ENCODE measurements around the gene REP15. TPM values are rescaled to one million over a fixed set of nuclear protein-coding genes. Genes with fewer than 3 reads are reported as not detected.
A peak's percentile ranks its signal among the peaks of the same experiment; 100 is the strongest.

Gene REP15
- total RNA-seq, 2 experiments from 2014 or later: 0.42 TPM; not detected in 1

- ChIA-PET CTCF (interaction anchor here (0.7 to 1.2 kb wide), 9 partner anchors 17 to 400 kb away, joined by 3 to 4 read pairs (median 3); no protein-coding TSS in a partner anchor), POLR2A (no interaction called here)
- Mint-ChIP-seq H3K36me3 (ENCODE audit: low read depth) (no peaks in the 10 kb centered on the region), H3K9me3 (ENCODE audit: insufficient read depth) (no peaks in the 10 kb centered on the region), H3K4me1 (ENCODE audit: low read depth) (no peaks in the 10 kb centered on the region), H3K27ac (no peak overlapping the region), H3K27me3 (ENCODE audit: low read depth) (peaks cover 17% of the 10 kb centered on the region), H3K4me3 (no peak overlapping the region)
- DNase-seq (peak; percentile 84), ATAC-seq (peak; percentile 96)
These were observed 7.6 kb downstream of the REP15 start for GRCh38 chr12:27703720-27704452.

GRCh38 chr12:27705263-27705662 is 9.0 kb downstream of the REP15 start:
- DNase-seq (no peak), ATAC-seq (no peak)
- H3K27me3 Mint-ChIP-seq (ENCODE audit: low read depth): peaks cover 19% of the 10 kb centered on the region
- H3K36me3 Mint-ChIP-seq (ENCODE audit: low read depth): no peaks in the 10 kb centered on the region
- no peak overlapping the region for H3K4me3 Mint-ChIP-seq
- ChIA-PET POLR2A (no interaction called here), CTCF (interaction anchor here (0.9 to 1.2 kb wide), 2 partner anchors 20 to 281 kb away, joined by 3 to 4 read pairs; no protein-coding TSS in a partner anchor)
- H3K9me3 Mint-ChIP-seq (ENCODE audit: insufficient read depth): no peaks in the 10 kb centered on the region
- no peak overlapping the region for H3K27ac Mint-ChIP-seq
- peaks cover 4% of the 10 kb centered on the region for H3K4me1 Mint-ChIP-seq (ENCODE audit: low read depth)

GRCh38 chr12:27707216-27707615 is 11.0 kb downstream of the REP15 start:
- no peak for ATAC-seq

GRCh38 chr12:27709212-27709931 is 13.1 kb downstream of the REP15 start:
- Mint-ChIP-seq H3K4me3 (peak overlapping the region; percentile 91), H3K9me3 (ENCODE audit: insufficient read depth) (no peaks in the 10 kb centered on the region), H3K4me1 (ENCODE audit: low read depth) (peaks cover 23% of the 10 kb centered on the region), H3K27me3 (ENCODE audit: low read depth) (peaks cover 16% of the 10 kb centered on the region), H3K36me3 (ENCODE audit: low read depth) (peaks cover 13% of the 10 kb centered on the region), H3K27ac (no peak overlapping the region)
- ChIA-PET POLR2A (interaction anchor here (0.6 kb wide), 1 partner anchor 15 kb away, joined by 3 read pairs; no protein-coding TSS in a partner anchor), CTCF (interaction anchor here (1.0 to 1.6 kb wide), 3 partner anchors 24 to 285 kb away, joined by 3 to 5 read pairs (median 4); no protein-coding TSS in a partner anchor)
- ATAC-seq (no peak), DNase-seq (no peak)

More at GRCh38 chr12:27707216-27707615, 11.0 kb downstream of the REP15 start:
- POLR2A ChIA-PET: no interaction called here
- H3K4me1 Mint-ChIP-seq (ENCODE audit: low read depth): peaks cover 13% of the 10 kb centered on the region
- DNase-seq: no peak
- CTCF ChIA-PET: interaction anchor here (1.2 to 1.7 kb wide), 2 partner anchors 44 to 55 kb away, joined by 3 to 5 read pairs; no protein-coding TSS in a partner anchor
- H3K36me3 Mint-ChIP-seq (ENCODE audit: low read depth): peaks cover 4% of the 10 kb centered on the region
- no peak overlapping the region for H3K4me3 Mint-ChIP-seq
- peaks cover 16% of the 10 kb centered on the region for H3K27me3 Mint-ChIP-seq (ENCODE audit: low read depth)
- H3K9me3 Mint-ChIP-seq (ENCODE audit: insufficient read depth): no peaks in the 10 kb centered on the region
- no peak overlapping the region for H3K27ac Mint-ChIP-seq

GRCh38 chr12:27709932-27710591 is 13.8 kb downstream of the REP15 start:
- H3K4me3 Mint-ChIP-seq: peak overlapping the region; percentile 91
- H3K9me3 Mint-ChIP-seq (ENCODE audit: insufficient read depth): no peaks in the 10 kb centered on the region
- CTCF ChIA-PET: interaction anchor here (1.0 to 1.6 kb wide), 3 partner anchors 23 to 285 kb away, joined by 3 to 5 read pairs (median 4); no protein-coding TSS in a partner anchor
- peaks cover 23% of the 10 kb centered on the region for H3K4me1 Mint-ChIP-seq (ENCODE audit: low read depth)
- H3K36me3 Mint-ChIP-seq (ENCODE audit: low read depth): peaks cover 17% of the 10 kb centered on the region
- ATAC-seq (peak; percentile 52), DNase-seq (no peak)
- peak overlapping the region; percentile 95 for H3K27ac Mint-ChIP-seq
- H3K27me3 Mint-ChIP-seq (ENCODE audit: low read depth): peaks cover 16% of the 10 kb centered on the region
- POLR2A ChIA-PET: no interaction called here

- H3K27me3 Mint-ChIP-seq (ENCODE audit: low read depth): peaks cover 16% of the 10 kb centered on the region
- peak; percentile 93 for DNase-seq
- no peaks in the 10 kb centered on the region for H3K9me3 Mint-ChIP-seq (ENCODE audit: insufficient read depth)
- CTCF ChIA-PET: interaction anchor here (1.0 to 1.2 kb wide), 2 partner anchors 22 to 58 kb away, joined by 3 to 5 read pairs; no protein-coding TSS in a partner anchor
- H3K36me3 Mint-ChIP-seq (ENCODE audit: low read depth): peaks cover 22% of the 10 kb centered on the region
- peaks cover 23% of the 10 kb centered on the region for H3K4me1 Mint-ChIP-seq (ENCODE audit: low read depth)
- peak; percentile 97 for ATAC-seq
- peak within 1 kb of the TSS; percentile 95 for H3K27ac Mint-ChIP-seq
- POLR2A ChIA-PET: no interaction called here
- peak within 1 kb of the TSS; percentile 91 for H3K4me3 Mint-ChIP-seq
These were observed 14.5 kb downstream of the REP15 start, which contains the start of gene MRPS35 for GRCh38 chr12:27710592-27711316. TSS of gene MRPS35 (plus strand) at chr12:27710832. CDS start at chr12:27710844, 12 bp downstream.

GRCh38 chr12:27711317-27711682 is 15.1 kb downstream of the REP15 start:
- ChIA-PET POLR2A (interaction anchor here (0.5 to 0.6 kb wide), 2 partner anchors 25 to 788 kb away, joined by 3 read pairs; no protein-coding TSS in a partner anchor), CTCF (no interaction called here)
- Mint-ChIP-seq H3K27ac (peak overlapping the region; percentile 95), H3K36me3 (ENCODE audit: low read depth) (peaks cover 24% of the 10 kb centered on the region), H3K4me1 (ENCODE audit: low read depth) (peaks cover 23% of the 10 kb centered on the region), H3K9me3 (ENCODE audit: insufficient read depth) (no peaks in the 10 kb centered on the region), H3K27me3 (ENCODE audit: low read depth) (peaks cover 16% of the 10 kb centered on the region), H3K4me3 (peak overlapping the region; percentile 91)
- DNase-seq (peak; percentile 44), ATAC-seq (peak; percentile 41)

GRCh38 chr12:27711967-27712366 is 15.7 kb downstream of the REP15 start:
- CTCF ChIA-PET: no interaction called here
- H3K9me3 Mint-ChIP-seq (ENCODE audit: insufficient read depth): no peaks in the 10 kb centered on the region
- ATAC-seq (no peak), DNase-seq (no peak)
- H3K4me3 Mint-ChIP-seq: peak overlapping the region; percentile 91
- peaks cover 23% of the 10 kb centered on the region for H3K4me1 Mint-ChIP-seq (ENCODE audit: low read depth)
- peaks cover 26% of the 10 kb centered on the region for H3K36me3 Mint-ChIP-seq (ENCODE audit: low read depth)
- peaks cover 16% of the 10 kb centered on the region for H3K27me3 Mint-ChIP-seq (ENCODE audit: low read depth)
- POLR2A ChIA-PET: interaction anchor here (0.5 to 0.6 kb wide), 2 partner anchors 24 to 789 kb away, joined by 3 read pairs; no protein-coding TSS in a partner anchor
- peak overlapping the region; percentile 9 for H3K27ac Mint-ChIP-seq

- CTCF ChIA-PET: interaction anchor here (0.9 to 1.8 kb wide), 6 partner anchors 9 to 99 kb away, joined by 3 to 11 read pairs (median 4); no protein-coding TSS in a partner anchor
- no peaks in the 10 kb centered on the region for H3K9me3 Mint-ChIP-seq (ENCODE audit: insufficient read depth)
- H3K4me1 Mint-ChIP-seq (ENCODE audit: low read depth): peaks cover 8% of the 10 kb centered on the region
- POLR2A ChIA-PET: no interaction called here
- H3K27me3 Mint-ChIP-seq (ENCODE audit: low read depth): no peaks in the 10 kb centered on the region
- H3K36me3 Mint-ChIP-seq (ENCODE audit: low read depth): peaks cover 26% of the 10 kb centered on the region
- DNase-seq (no peak), ATAC-seq (no peak)
- no peak overlapping the region for H3K4me3 Mint-ChIP-seq
- no peak overlapping the region for H3K27ac Mint-ChIP-seq
These were observed 27.0 kb downstream of the REP15 start for GRCh38 chr12:27723212-27723611.

GRCh38 chr12:27730097-27730588 is 33.9 kb downstream of the REP15 start:
- Mint-ChIP-seq H3K4me1 (ENCODE audit: low read depth) (no peaks in the 10 kb centered on the region), H3K27me3 (ENCODE audit: low read depth) (no peaks in the 10 kb centered on the region), H3K9me3 (ENCODE audit: insufficient read depth) (no peaks in the 10 kb centered on the region), H3K4me3 (no peak overlapping the region), H3K36me3 (ENCODE audit: low read depth) (peaks cover 31% of the 10 kb centered on the region), H3K27ac (no peak overlapping the region)
- ChIA-PET CTCF (no interaction called here), POLR2A (no interaction called here)
- ATAC-seq (no peak), DNase-seq (no peak)

Data from activated CD8-positive, alpha-beta T cell treated with anti-CD3 and anti-CD28 coated beads, Interleukin-2, amount 10 ng/mL, durations not matched to agents 7 days and 5 days (primary cell).